SK-N-SH (cell line): Measurements from ENCODE around the gene ZSCAN10.

Experiments used
- CHD2 ChIP-seq: fragments of 150-350 bp; IDR thresholded peaks from 2 replicates; pipeline ENCODE4 v1.6.1; 2018; ENCODE audit warnings: low read length; ENCODE audit not compliant: partially characterized antibody
- CTCF ChIP-seq: fragments of 200-600 bp; sonication (generic); IDR thresholded peaks from 2 replicates; pipeline ENCODE4 v1.6.1; 2017; ENCODE audit warnings: antibody characterized with exemption, mild to moderate bottlenecking, moderate library complexity
- GATA2 ChIP-seq: sonication (generic); formaldehyde crosslinking; IDR thresholded peaks from 2 replicates; pipeline ENCODE4 v1.5.0; 2020; ENCODE audit warnings: mild to moderate bottlenecking, missing genetic modification reagents
- JUND ChIP-seq: IDR thresholded peaks from 2 replicates; pipeline ENCODE4 v1.4.0; 2012
- MXI1 ChIP-seq: IDR thresholded peaks from 2 replicates; pipeline ENCODE4 v1.6.1; 2012; ENCODE audit warnings: mild to moderate bottlenecking, low read depth, low read length, improper control_type of control experiment
- NRF1 ChIP-seq: IDR thresholded peaks from 2 replicates; pipeline ENCODE4 v1.6.1; 2012; ENCODE audit warnings: low read depth, mild to moderate bottlenecking, low read length
- POLR2AphosphoS5 ChIP-seq: IDR thresholded peaks from 2 replicates; pipeline ENCODE4 v1.6.1; 2012; ENCODE audit warnings: low read depth, low read length
- TCF12 ChIP-seq: IDR thresholded peaks from 2 replicates; pipeline ENCODE4 v1.4.0; 2012
- YY1 ChIP-seq: IDR thresholded peaks from 2 replicates; pipeline ENCODE4 v1.4.0; 2012; ENCODE audit warnings: low read depth, mild to moderate bottlenecking
- TF ChIP-seq, protein P1 (sequence below): IDR thresholded peaks from 2 replicates; pipeline ENCODE4 v1.6.1; 2012; ENCODE audit warnings: mild to moderate bottlenecking, low read depth, low read length, moderate library complexity
- TF ChIP-seq, protein P2 (sequence below): IDR thresholded peaks from 2 replicates; pipeline ENCODE4 v1.4.0; 2012; ENCODE audit warnings: low read depth, borderline replicate concordance
- TF ChIP-seq, protein P3 (sequence below): IDR thresholded peaks from 2 replicates; pipeline ENCODE4; 2012

DNA sequence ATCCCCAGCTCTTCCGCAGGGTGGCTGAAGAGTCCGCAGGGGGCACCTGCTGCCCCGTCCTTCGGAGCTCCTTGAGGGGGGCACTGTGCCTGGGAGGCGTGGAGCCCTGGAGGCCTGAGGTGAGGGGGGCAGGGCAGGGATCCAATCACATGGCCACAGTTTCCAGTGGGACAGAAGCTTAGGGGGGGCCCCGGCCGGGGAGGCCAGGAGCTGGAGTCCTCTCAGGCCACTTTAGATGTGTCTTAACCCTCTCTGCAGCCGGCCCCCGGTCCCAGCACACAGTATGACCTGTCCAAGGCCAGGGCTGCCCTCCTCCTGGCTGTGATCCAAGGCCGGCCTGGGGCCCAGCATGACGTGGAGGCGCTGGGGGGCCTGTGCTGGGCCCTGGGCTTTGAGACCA, 46.6 kb upstream of the ZSCAN10 start:
- TF ChIP-seq, protein P1, sequence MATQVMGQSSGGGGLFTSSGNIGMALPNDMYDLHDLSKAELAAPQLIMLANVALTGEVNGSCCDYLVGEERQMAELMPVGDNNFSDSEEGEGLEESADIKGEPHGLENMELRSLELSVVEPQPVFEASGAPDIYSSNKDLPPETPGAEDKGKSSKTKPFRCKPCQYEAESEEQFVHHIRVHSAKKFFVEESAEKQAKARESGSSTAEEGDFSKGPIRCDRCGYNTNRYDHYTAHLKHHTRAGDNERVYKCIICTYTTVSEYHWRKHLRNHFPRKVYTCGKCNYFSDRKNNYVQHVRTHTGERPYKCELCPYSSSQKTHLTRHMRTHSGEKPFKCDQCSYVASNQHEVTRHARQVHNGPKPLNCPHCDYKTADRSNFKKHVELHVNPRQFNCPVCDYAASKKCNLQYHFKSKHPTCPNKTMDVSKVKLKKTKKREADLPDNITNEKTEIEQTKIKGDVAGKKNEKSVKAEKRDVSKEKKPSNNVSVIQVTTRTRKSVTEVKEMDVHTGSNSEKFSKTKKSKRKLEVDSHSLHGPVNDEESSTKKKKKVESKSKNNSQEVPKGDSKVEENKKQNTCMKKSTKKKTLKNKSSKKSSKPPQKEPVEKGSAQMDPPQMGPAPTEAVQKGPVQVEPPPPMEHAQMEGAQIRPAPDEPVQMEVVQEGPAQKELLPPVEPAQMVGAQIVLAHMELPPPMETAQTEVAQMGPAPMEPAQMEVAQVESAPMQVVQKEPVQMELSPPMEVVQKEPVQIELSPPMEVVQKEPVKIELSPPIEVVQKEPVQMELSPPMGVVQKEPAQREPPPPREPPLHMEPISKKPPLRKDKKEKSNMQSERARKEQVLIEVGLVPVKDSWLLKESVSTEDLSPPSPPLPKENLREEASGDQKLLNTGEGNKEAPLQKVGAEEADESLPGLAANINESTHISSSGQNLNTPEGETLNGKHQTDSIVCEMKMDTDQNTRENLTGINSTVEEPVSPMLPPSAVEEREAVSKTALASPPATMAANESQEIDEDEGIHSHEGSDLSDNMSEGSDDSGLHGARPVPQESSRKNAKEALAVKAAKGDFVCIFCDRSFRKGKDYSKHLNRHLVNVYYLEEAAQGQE: no peak
- TF ChIP-seq POLR2AphosphoS5 (no peak), CTCF (no peak), GATA2 (no peak), JUND (no peak), CHD2 (no peak), NRF1 (no peak), YY1 (no peak), TCF12 (no peak), MXI1 (no peak)
- TF ChIP-seq, protein P2, sequence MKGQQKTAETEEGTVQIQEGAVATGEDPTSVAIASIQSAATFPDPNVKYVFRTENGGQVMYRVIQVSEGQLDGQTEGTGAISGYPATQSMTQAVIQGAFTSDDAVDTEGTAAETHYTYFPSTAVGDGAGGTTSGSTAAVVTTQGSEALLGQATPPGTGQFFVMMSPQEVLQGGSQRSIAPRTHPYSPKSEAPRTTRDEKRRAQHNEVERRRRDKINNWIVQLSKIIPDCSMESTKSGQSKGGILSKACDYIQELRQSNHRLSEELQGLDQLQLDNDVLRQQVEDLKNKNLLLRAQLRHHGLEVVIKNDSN: no peak
- TF ChIP-seq, protein P3, sequence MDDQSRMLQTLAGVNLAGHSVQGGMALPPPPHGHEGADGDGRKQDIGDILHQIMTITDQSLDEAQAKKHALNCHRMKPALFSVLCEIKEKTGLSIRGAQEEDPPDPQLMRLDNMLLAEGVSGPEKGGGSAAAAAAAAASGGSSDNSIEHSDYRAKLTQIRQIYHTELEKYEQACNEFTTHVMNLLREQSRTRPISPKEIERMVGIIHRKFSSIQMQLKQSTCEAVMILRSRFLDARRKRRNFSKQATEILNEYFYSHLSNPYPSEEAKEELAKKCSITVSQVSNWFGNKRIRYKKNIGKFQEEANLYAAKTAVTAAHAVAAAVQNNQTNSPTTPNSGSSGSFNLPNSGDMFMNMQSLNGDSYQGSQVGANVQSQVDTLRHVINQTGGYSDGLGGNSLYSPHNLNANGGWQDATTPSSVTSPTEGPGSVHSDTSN: no peak
